ENCODE results near the gene CAPRIN1. TPM values are rescaled to one million over a fixed set of nuclear protein-coding genes. Genes with fewer than 3 reads are reported as not detected.

The CAPRIN1 gene
- total and polyA plus RNA-seq, 2 donors (not counting 3 experiments of a cell fraction or from before 2014, with no cell fraction given), result 138 to 279 TPM

GRCh38 chr11:34067383-34068065 lies 16.0 kb downstream of the CAPRIN1 start:
- ChIA-PET CTCF (interaction anchor here (0.7 to 1.4 kb wide), 9 partner anchors 9 to 80 kb away, joined by 3 to 17 read pairs (median 4); partner anchors contain the start of gene CAPRIN1), POLR2A (interaction anchor here (0.6 to 2.0 kb wide), 4 partner anchors 13 to 38 kb away, joined by 4 to 5 read pairs (median 5); partner anchors contain the start of genes CAPRIN1 and NAT10)
- H3K9ac ChIP-seq (replicated peaks; ENCODE audit: extremely low read depth, insufficient read depth, low read length), result no peak overlapping the region
- no peak for TF ChIP-seq MAX (IDR thresholded peaks at IDR 0.05; ENCODE audit: insufficient read depth, insufficient read length)
- no peaks in the 10 kb centered on the region for H3K27me3 ChIP-seq (ENCODE audit: control insufficient read depth in 2 of 2, insufficient read depth in 2 of 2, low read length in 2 of 2)
- peaks cover 39% of the 10 kb centered on the region for H3K4me1 ChIP-seq (ENCODE audit: control insufficient read depth, extremely low read depth, insufficient read depth, low read length)
- H3K4me2 ChIP-seq (ENCODE audit: insufficient read depth, low read length), result peak overlapping the region; percentile 89
- H3K9me1 ChIP-seq (replicated peaks; ENCODE audit: control insufficient read depth, extremely low read depth, insufficient read depth, low read length), result peaks cover 3% of the 10 kb centered on the region
- BruUV-seq (replicated peaks), result no TSS peak
- peaks cover 0 to 12% of the 10 kb centered on the region in 2 experiments for H3K36me3 ChIP-seq (ENCODE audit: control insufficient read depth in 2 of 2, extremely low read depth in 1 of 2, insufficient read depth in 2 of 2, low read length in 2 of 2)
- H3K79me2 ChIP-seq (ENCODE audit: control insufficient read depth, insufficient read depth, low read length), result peaks cover 100% of the 10 kb centered on the region
- FAIRE-seq, result no peak
- no peak for DNase-seq (ENCODE audit: low read depth, low spot score)
- peak overlapping the region; percentile 44 for H3K27ac ChIP-seq (ENCODE audit: insufficient read depth, low read depth, low read length)
- peaks cover 31% of the 10 kb centered on the region for H4K20me1 ChIP-seq (replicated peaks; ENCODE audit: control insufficient read depth, extremely low read depth, insufficient read depth, low read length)
- no peak overlapping the region for H3K4me3 ChIP-seq (replicated peaks in 1 of 3; ENCODE audit: insufficient read depth in 1 of 3, low read depth in 1 of 3, low read length in 3 of 3)
- intact Hi-C loops (cut with micrococcal nuclease), result loop anchor here (1.0 to 5.0 kb wide), 2 partner anchors 14 to 210 kb away; no protein-coding TSS in a partner anchor
- no peak overlapping the region for H2AFZ ChIP-seq (ENCODE audit: low read depth, low read length)
- dilution Hi-C loops (cut with MboI; ENCODE audit: extremely low pct_ligation_motif_present, low sequenced_read_pairs), result no loop called here
- no peaks in the 10 kb centered on the region for H3K9me3 ChIP-seq (replicated peaks; ENCODE audit: control insufficient read depth, insufficient read depth, low read length)

- DNase-seq (ENCODE audit: low read depth, low spot score) (peak; percentile 93), FAIRE-seq (peak; percentile 91)
- ChIA-PET CTCF (interaction anchor here (0.7 to 1.4 kb wide), 8 partner anchors 9 to 80 kb away, joined by 3 to 17 read pairs (median 4); partner anchors contain the start of gene CAPRIN1), POLR2A (interaction anchor here (0.6 to 2.0 kb wide), 4 partner anchors 14 to 37 kb away, joined by 4 to 5 read pairs (median 5); partner anchors contain the start of genes CAPRIN1 and NAT10)
- H4K20me1 ChIP-seq (replicated peaks; ENCODE audit: control insufficient read depth, extremely low read depth, insufficient read depth, low read length), result peaks cover 27% of the 10 kb centered on the region
- TF ChIP-seq JUN (IDR thresholded peaks at IDR 0.05; ENCODE audit: borderline replicate concordance, insufficient read depth, insufficient read length, low read depth), result peak; percentile 82
- peak; percentile 89 for TF ChIP-seq FOS (IDR thresholded peaks at IDR 0.05; ENCODE audit: borderline replicate concordance, insufficient read depth, low read length)
- no peak for TF ChIP-seq CTCF (IDR thresholded peaks at IDR 0.05; ENCODE audit: extremely low read depth in 1 of 2, insufficient read depth in 1 of 2, low read depth in 1 of 2, low read length in 2 of 2)
- TF ChIP-seq POLR2A (IDR thresholded peaks at IDR 0.05; ENCODE audit: low read depth, low read length), result no peak
- peak; percentile 51 for TF ChIP-seq POLR2AphosphoS5 (IDR thresholded peaks at IDR 0.05; ENCODE audit: insufficient read depth, low read depth, low read length)
- TF ChIP-seq MAX (IDR thresholded peaks at IDR 0.05; ENCODE audit: insufficient read depth, insufficient read length), result no peak
- TF ChIP-seq GATA2 (IDR thresholded peaks at IDR 0.05; ENCODE audit: insufficient read depth, insufficient read length, low read depth, low read length), result no peak
- TF ChIP-seq MYC (IDR thresholded peaks at IDR 0.05; ENCODE audit: low read depth, low read length), result no peak
- H3K4me1 ChIP-seq (ENCODE audit: control insufficient read depth, extremely low read depth, insufficient read depth, low read length), result peaks cover 41% of the 10 kb centered on the region
- H3K27me3 ChIP-seq (ENCODE audit: control insufficient read depth in 2 of 2, insufficient read depth in 2 of 2, low read length in 2 of 2), result no peaks in the 10 kb centered on the region
- intact Hi-C loops (cut with micrococcal nuclease), result loop anchor here (1.0 to 5.0 kb wide), 2 partner anchors 15 to 211 kb away; no protein-coding TSS in a partner anchor
- H3K36me3 ChIP-seq (ENCODE audit: control insufficient read depth in 2 of 2, extremely low read depth in 1 of 2, insufficient read depth in 2 of 2, low read length in 2 of 2), result peaks cover 2 to 18% of the 10 kb centered on the region in 2 experiments
- no TSS peak for BruUV-seq (replicated peaks)
- no peak overlapping the region for H2AFZ ChIP-seq (ENCODE audit: low read depth, low read length)
- H3K9me3 ChIP-seq (replicated peaks; ENCODE audit: control insufficient read depth, insufficient read depth, low read length), result no peaks in the 10 kb centered on the region
- H3K9me1 ChIP-seq (replicated peaks; ENCODE audit: control insufficient read depth, extremely low read depth, insufficient read depth, low read length), result peaks cover 3% of the 10 kb centered on the region
- H3K79me2 ChIP-seq (ENCODE audit: control insufficient read depth, insufficient read depth, low read length), result peaks cover 100% of the 10 kb centered on the region
- peak overlapping the region; percentile 57 for H3K27ac ChIP-seq (ENCODE audit: insufficient read depth, low read depth, low read length)
- peak overlapping the region; percentile 89 for H3K4me2 ChIP-seq (ENCODE audit: insufficient read depth, low read length)
- peak overlapping the region; percentile 59 for H3K9ac ChIP-seq (replicated peaks; ENCODE audit: extremely low read depth, insufficient read depth, low read length)
- H3K4me3 ChIP-seq (replicated peaks in 1 of 3; ENCODE audit: insufficient read depth in 1 of 3, low read depth in 1 of 3, low read length in 3 of 3), result peak overlapping the region in 1 of 3 experiments; percentile 30
- dilution Hi-C loops (cut with MboI; ENCODE audit: extremely low pct_ligation_motif_present, low sequenced_read_pairs), result no loop called here
Measured at GRCh38 chr11:34068111-34068510, 16.6 kb downstream of the CAPRIN1 start.
